Glutamatergic neuron (in vitro differentiated cells): ENCODE results near the gene C21orf58. TPM values are rescaled to one million over a fixed set of nuclear protein-coding genes. Genes with fewer than 3 reads are reported as not detected.

Source experiments
- DNase-seq: peaks from one replicate; pipeline ENCODE4 v3.0.0; 2022
- H3K27ac Mint-ChIP-seq: one replicate; pipeline ENCODE4 v1.8.0; 2020; ENCODE audit warnings: mild to moderate bottlenecking, mixed read lengths, inconsistent platforms; ENCODE audit not compliant: unreplicated experiment
- H3K27me3 Mint-ChIP-seq: one replicate; pipeline ENCODE4 v1.8.0; 2020; ENCODE audit warnings: mild to moderate bottlenecking, moderate library complexity, mixed read lengths, inconsistent platforms; ENCODE audit not compliant: unreplicated experiment
- H3K36me3 Mint-ChIP-seq: one replicate; pipeline ENCODE4 v1.8.0; 2020; ENCODE audit warnings: mild to moderate bottlenecking, mixed read lengths, inconsistent platforms; ENCODE audit not compliant: unreplicated experiment
- H3K4me1 Mint-ChIP-seq: one replicate; pipeline ENCODE4 v1.8.0; 2020; ENCODE audit warnings: mild to moderate bottlenecking, low read depth, mixed read lengths, inconsistent platforms; ENCODE audit not compliant: unreplicated experiment
- H3K4me3 Mint-ChIP-seq: one replicate; pipeline ENCODE4 v1.8.0; 2020; ENCODE audit warnings: mild to moderate bottlenecking, mixed read lengths, inconsistent platforms; ENCODE audit not compliant: unreplicated experiment
- H3K9me3 Mint-ChIP-seq: one replicate; pipeline ENCODE4 v1.8.0; 2020; ENCODE audit warnings: mild to moderate bottlenecking, moderate library complexity, mixed read lengths, inconsistent platforms; ENCODE audit not compliant: unreplicated experiment
- total RNA-seq: library from RNA; stranded (reverse); fragmentation: NEBNext Ultra II Directional; extraction: Animal tissue kit (Norgen Biotek cat#: 25700); gene quantifications from one replicate; pipeline ENCODE4 v1.2.1, GENCODE V29; 2021; ENCODE audit not compliant: unreplicated experiment
- TF ChIP-seq, protein P1 (sequence below): fragments of 200-600 bp; sonication (generic); IDR thresholded peaks from one replicate; pipeline ENCODE4 v1.5.0; 2021; ENCODE audit not compliant: partially characterized antibody, unreplicated experiment

C21orf58 gene
- total RNA-seq, 1 donor from 2014 or later, result 9.7 TPM

DNA sequence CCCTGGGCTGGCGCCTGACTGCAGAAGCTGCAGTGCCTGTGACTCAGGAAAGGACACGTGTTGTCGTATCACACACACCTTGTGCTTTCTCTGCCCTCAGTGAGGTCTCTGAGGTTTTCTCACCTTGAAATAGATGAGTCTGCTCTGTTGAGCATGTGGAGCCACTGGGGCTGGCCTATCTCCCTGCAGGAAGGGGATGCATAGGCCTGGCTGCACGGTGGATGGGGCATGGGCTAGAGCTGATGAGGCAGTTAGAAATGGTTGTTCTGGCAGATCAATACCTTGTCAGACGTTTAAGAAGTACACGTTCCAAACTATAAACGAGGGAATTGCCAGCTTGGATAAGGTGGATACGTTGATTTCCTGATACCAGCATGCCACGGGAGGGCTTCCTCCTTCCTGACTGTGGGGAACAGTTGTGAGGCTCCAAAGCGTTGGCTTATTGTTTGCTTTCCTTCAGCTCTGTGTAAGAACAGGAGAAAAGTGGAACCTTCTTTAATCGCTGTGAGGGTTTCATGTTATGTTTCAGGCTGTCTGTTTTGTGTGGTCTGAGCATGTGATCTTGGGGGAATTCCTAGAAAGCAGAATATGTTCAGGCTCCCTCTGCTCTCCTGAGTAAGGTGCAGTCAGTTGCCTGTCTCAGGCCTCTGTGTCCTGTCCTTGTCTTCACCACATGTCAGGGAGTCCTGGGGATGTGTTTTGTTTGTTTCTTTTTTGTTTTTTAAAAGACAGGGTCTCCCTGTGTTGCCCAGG lies 45.0 kb upstream of the C21orf58 start:
- DNase-seq, result no peak
- Mint-ChIP-seq H3K36me3 (peaks cover 5% of the 10 kb centered on the region), H3K4me3 (no peak overlapping the region), H3K27me3 (peaks cover 3% of the 10 kb centered on the region), H3K4me1 (peaks cover 7% of the 10 kb centered on the region), H3K9me3 (peaks cover 10% of the 10 kb centered on the region), H3K27ac (peak overlapping the region; percentile 78)
- TF ChIP-seq, protein P1, sequence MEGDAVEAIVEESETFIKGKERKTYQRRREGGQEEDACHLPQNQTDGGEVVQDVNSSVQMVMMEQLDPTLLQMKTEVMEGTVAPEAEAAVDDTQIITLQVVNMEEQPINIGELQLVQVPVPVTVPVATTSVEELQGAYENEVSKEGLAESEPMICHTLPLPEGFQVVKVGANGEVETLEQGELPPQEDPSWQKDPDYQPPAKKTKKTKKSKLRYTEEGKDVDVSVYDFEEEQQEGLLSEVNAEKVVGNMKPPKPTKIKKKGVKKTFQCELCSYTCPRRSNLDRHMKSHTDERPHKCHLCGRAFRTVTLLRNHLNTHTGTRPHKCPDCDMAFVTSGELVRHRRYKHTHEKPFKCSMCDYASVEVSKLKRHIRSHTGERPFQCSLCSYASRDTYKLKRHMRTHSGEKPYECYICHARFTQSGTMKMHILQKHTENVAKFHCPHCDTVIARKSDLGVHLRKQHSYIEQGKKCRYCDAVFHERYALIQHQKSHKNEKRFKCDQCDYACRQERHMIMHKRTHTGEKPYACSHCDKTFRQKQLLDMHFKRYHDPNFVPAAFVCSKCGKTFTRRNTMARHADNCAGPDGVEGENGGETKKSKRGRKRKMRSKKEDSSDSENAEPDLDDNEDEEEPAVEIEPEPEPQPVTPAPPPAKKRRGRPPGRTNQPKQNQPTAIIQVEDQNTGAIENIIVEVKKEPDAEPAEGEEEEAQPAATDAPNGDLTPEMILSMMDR, result no peak

GRCh38 chr21:46366966-46367365 lies 43.3 kb upstream of the C21orf58 start:
- Mint-ChIP-seq H3K27me3 (peaks cover 7% of the 10 kb centered on the region), H3K4me3 (no peak overlapping the region), H3K4me1 (peaks cover 7% of the 10 kb centered on the region), H3K9me3 (peaks cover 10% of the 10 kb centered on the region), H3K27ac (no peak overlapping the region), H3K36me3 (peaks cover 10% of the 10 kb centered on the region)
- DNase-seq, result no peak
- TF ChIP-seq, protein P1, result no peak

- Mint-ChIP-seq H3K36me3 (peaks cover 10% of the 10 kb centered on the region), H3K4me1 (peaks cover 7% of the 10 kb centered on the region), H3K9me3 (peaks cover 6% of the 10 kb centered on the region), H3K27me3 (peaks cover 7% of the 10 kb centered on the region), H3K4me3 (no peak overlapping the region), H3K27ac (no peak overlapping the region)
- DNase-seq, result no peak
- TF ChIP-seq, protein P1, result no peak
Observed at GRCh38 chr21:46366561-46366960, 42.9 kb upstream of the C21orf58 start.

DNA sequence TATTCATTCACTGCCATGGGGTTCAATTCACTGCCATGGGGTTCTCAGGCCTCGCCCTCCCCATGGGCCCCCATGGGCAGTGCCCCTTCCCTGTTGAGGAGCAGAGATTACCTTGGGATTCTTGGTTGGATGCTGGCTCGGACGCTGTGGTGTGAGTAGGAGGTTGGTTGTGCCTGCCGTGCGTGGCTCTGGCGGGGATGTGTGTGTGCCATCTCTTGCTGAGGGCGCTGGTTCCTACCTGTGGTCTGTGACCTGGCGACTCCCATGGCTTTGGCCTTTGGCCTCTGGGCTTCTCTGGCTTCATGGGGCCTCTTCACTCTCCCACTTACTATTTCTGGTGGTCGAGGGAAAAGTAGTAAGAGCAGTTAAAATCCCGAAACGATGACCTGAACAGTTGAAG lies 42.4 kb upstream of the C21orf58 start:
- H3K36me3 Mint-ChIP-seq, result peaks cover 10% of the 10 kb centered on the region

GRCh38 chr21:46363698-46364097 lies 40.0 kb upstream of the C21orf58 start:
- Mint-ChIP-seq H3K36me3 (peaks cover 10% of the 10 kb centered on the region), H3K27me3 (peaks cover 7% of the 10 kb centered on the region), H3K4me1 (peaks cover 2% of the 10 kb centered on the region), H3K27ac (no peak overlapping the region), H3K9me3 (peaks cover 5% of the 10 kb centered on the region), H3K4me3 (no peak overlapping the region)
- DNase-seq, result no peak
- TF ChIP-seq, protein P1, result no peak

More for the DNA sequence above, 42.4 kb upstream of the C21orf58 start:
- no peak for DNase-seq
- no peak overlapping the region for H3K4me3 Mint-ChIP-seq
- H3K9me3 Mint-ChIP-seq, result peaks cover 6% of the 10 kb centered on the region
- TF ChIP-seq, protein P1, result no peak
- H3K27me3 Mint-ChIP-seq, result peaks cover 7% of the 10 kb centered on the region
- H3K4me1 Mint-ChIP-seq, result peaks cover 7% of the 10 kb centered on the region
- no peak overlapping the region for H3K27ac Mint-ChIP-seq
